HUDEP-2 (cell line): ENCODE measurements around the gene FKRP.
A peak's percentile ranks its signal among the peaks of the same experiment; 100 is the strongest.
"Not testable (repeated sequence)": the region's sequence is repeated elsewhere in the genome, so short reads cannot be mapped to it uniquely, and the experiment has no call there.

Source experiments
- DNase-seq, 76 experiments: peaks; one replicate each; lab custom pipeline; 2025; ENCODE audit not compliant: unreplicated experiment in 76 of 76; lab: John Stamatoyannopoulos, UW

FKRP gene

DNA sequence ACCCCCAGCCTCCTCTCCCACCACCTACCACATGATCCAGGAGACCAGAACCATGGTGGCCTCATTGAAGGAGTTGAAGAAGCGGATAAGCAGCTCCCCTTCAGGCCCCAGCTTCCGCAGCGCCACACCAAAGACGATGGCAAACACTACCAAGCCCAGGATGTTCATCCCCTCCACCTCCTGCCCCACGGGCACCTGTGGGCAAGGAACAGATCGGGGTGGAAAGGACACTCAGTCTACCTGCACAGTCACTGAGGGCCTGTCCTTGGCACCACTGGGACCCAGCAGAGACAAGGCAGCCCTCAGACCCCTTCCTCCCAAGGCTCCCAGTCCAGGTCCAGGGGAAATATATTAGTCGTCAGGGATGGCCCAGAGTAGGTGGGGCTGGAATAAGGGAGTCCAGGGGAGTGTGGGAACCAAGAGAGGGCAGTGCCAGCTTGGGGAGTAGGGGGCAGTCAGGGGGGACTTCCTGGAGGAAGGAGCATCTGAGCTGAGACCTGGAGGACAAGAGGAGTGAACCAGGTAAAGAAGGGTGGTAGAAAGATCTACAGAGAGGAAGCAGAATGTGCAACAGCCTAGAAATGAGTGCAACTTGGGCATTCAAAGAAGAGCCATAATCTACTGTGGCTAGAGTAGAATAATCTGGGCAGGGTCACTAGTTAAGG lies 36.6 kb downstream of the FKRP start:
- no peak for DNase-seq

DNA sequence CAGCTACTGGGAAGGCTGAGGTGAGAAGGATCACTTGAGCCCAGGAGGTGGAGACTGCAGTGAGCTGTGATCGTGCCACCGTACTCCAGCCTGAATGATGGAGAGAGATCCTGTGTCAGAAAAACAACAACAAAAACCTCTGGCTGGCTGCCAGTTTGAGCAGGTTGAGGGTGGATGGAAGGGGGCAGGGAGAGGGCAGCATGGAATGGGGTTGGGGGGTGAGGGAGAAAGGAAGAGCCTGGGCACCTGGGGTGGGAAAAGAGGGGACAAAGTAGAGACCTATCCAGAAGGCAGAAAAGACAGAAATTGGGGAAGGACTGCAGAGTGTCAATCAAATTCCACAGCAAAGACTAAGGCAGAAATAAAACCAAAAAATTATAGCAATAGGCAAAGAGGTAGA lies 37.8 kb downstream of the FKRP start:
- no peak for DNase-seq

DNA sequence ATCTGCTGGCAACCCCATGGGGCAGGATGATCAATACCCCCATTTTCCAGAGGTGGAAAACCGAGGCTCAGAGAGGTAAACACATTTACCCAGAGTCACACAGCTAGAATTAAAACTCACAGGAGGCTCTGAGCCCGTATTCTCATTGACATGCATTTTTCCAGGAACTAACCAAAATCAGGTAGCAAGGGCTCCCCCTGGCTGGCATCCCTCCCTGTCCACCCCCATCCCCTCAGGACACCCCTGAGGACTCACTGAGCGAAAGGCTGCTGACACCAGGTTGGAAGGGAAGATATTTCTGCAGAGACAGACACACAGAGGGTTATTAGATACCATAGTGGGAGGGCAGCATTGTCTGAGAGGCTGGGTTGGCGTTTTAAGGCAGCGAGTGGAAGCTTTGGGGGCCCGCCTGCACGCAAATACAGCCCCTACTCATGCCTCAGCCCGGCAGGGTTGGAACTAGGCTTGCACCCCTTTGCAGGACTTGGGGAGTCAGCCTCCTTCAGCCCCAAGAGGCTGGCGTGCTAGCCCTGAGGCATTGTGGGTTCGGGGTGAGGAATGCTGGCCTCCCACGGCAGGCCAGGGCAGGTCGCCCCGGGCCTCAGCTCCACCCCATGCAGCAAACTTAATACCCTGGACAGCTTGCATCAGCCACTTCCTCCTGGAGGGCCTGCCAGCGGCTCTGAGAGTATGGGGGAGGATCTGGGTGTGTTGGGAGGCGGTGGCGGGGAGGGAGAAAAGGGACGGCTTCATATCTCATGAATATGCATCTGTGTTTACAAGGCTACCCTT lies 38.6 kb downstream of the FKRP start:
- peak in 75 of 76 experiments; percentile 60 to 98 (median 93) for DNase-seq

DNA sequence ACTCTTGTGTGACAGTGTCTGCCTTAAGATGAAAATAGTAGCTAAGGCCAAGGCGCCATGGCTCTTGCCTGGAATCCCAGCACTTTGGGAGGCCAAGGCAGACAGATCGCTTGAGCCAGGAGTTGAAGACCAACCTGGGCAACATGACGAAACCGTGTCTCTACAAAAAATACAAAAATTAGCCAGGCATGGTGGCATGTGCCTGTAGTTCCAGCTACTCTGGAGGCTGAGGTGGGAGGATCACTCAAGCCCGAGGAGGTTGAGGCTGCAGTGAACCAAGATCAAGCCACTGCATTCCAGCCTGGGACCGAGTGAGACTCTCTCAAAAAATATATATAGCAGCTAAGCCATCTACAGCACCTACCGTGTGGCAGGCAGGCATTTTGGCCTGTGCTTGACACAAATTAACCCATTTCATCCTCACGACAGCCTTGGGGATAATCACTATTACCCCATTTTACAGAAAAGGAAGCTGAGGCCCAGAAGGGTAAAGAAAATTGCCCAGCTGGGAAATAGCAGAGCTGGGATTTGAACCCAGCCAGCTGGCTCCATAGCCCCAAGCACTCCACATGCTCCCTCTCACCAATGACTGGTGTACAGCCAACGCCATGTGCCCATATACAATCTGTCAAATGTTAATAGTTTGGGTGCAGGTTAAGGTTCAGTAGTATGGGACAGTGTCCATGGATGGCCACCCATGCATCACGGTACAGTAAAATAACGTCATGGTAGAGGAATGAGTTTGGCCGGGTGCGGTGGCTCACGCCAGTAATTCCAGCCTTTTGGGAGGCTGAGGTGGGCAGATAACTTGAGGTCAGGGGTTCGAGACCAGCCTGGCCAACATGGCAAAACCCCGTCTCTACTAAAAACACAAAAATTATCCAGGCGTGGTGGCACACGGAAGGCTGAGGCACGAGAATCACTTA lies 39.5 kb downstream of the FKRP start:
- DNase-seq, result peak in 2 of 76 experiments; percentile 18 to 22

DNA sequence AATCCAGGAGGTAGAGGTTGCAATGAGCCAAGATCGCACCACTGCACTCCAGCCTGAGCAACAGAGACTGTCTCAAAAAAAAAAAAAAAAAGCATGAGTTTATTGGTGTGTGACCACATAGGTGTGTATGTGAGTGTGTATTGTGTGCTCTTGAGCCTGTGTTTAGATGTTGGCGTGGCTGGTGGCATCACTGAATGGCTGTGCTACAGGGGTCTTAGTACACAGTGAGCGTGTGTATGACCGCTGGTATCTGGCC lies 40.1 kb downstream of the FKRP start:
- DNase-seq, result no peak

DNA sequence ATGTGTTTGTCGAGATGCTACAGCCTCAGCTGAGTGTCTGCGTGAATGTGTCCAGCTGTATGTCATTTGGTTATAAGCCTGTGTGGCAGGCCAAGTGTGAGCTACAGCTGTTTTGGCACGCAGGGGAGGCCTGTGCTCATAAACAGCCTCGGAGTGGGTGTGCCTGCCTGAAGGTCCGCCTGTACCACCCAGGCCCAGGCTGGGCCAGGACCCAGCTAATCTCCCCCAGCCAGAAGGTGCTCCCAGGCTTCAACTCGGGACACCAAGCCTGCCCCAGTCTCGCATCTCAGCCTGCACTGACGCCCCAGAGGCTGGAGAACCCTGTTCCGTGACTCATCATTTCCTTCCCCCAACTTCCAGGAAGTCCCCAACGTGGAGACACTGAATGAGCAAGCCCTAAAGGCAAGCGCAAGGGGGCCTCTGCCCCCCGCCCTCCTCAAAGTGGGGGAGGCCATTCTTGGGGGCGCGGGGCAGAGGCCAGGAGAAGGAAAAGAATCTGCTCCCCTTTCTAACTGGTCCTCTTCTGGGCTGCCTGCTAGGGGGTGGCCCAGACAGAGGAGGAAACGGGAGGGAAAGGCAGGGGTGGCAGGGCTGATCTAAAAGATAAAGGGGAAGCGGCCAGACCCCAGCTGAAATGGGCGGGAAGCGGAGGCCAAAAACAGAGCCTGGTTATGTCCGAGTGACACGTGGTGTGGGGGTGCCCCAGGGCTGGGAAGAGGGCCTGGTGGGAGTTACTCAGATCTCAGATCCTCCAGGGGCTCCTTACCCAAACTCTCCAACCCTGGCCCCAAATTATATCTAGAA lies 40.6 kb downstream of the FKRP start:
- DNase-seq, result peak in 75 of 76 experiments; percentile 96 to 100 (median 99)

DNA sequence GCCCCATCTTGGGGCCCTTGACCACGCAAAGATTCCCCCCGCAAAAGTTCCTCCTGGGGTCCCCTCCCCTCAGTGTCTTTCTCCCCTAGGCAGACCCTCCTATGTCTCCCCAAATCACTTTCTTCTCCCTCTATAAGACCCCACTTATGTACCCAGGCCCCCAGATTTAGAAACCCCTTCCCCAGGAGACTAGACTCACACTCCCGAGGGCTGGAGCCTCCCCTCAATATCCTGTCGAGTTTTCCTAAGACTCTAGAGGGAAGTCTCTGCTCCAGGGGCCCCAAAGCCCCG lies 41.1 kb downstream of the FKRP start:
- DNase-seq, result peak in 1 of 76 experiments; percentile 28

DNA sequence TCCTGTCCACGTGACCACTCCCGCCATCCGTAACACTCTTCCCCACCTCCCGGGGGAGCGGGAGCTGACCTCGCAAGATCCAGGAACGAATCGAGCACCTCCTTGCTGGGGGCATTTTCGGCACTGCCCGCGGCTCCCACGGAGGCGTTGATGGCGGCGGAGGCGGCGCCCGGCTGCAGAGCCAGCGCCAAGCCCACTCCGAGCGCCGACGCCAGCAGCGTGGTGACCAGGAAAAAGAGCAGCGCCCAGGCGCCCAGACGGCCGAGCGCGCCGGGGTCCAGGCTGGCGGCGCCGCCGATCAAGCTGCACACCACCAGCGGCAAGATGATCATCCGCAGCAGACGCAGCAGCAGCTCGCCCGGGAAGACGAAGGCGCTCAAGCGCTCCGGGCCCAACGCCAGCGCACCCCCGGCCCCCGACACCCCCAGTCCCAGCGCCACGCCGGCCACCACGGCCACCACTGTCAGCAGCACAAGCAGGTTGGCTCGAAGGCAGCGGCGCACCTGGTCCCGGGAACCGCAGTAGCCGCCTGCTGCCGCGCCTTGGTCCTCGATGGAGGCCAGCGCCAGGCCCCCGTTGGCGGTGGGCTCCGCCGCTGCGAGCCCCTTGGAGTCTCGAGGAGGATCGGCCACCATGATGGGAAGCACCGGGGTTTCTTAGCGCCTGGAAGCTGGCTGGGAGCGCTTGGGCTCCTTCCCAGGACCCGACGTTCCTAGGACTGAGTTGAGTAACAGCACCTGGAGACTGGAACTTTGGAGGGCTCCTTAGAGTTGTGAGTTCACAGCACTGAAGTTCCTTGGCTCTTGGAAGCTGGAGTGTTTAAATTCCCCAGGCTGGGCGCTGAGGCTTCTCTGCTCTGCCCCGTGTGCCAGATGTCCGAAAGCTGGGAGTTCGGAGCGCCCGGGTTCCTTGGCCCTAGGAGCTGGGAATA lies 41.7 kb downstream of the FKRP start:
- peak in 43 of 76 experiments; percentile 14 to 82 (median 42) for DNase-seq

DNA sequence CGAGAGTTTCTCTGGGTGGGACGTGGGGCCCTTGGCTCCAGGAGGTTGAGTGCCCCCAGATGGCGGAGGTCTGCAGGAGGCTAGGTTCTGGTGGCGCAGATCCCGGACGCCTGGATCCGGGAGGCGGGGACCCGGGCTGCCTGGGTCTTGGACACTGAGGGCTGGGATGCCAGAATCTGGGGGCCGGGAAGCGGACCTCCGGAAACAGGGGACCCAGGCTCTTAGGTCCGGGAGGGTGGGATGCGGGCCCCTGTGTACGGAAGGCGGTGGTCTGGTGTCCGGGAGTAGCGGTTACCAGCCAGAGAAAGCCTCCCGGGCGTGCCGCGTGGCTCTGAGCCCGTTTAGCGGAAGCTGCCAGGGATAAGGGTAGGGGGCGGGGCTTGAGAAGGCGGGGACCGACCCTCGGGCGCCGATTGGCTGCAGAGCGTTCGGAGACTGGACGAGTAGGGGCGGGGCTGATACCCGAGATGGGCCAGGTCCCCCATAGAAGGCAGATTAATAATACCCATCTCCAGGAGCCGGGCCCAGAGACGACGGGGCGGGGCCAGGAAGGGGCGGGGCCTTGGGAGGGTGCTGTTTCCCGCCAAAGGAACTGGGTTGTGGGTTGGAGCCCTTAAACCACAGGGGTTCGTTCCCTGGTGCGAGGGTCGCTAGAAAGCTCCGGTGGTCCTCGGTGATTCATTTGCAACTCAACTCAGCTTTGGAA lies 42.6 kb downstream of the FKRP start, which contains the start of gene SLC1A5:
TSS of gene SLC1A5 (minus strand) at position 333 of the 706 bp plus-strand sequence. CDS start 629 bp downstream, outside the sequence.
- DNase-seq, result peak; percentile 90 to 100 (median 100)

DNA sequence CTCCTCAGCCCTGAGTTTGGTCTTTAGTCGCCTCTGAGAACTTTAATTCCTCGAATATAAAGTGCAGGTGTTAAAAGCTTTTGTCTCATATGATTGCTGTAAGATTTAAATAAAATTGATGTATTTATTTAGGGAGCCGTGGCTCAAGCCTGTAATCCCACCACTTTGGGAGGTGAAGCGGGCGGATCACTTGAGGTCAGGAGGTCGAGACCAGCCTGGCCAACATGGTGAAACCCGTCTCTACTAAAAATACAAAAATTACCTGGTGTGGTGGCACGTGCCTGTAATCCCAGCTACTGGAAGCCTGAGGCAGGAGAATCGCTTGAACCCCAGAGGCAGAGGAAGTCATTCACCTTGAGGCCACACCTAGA lies 43.1 kb downstream of the FKRP start:
- DNase-seq, result no peak

DNA sequence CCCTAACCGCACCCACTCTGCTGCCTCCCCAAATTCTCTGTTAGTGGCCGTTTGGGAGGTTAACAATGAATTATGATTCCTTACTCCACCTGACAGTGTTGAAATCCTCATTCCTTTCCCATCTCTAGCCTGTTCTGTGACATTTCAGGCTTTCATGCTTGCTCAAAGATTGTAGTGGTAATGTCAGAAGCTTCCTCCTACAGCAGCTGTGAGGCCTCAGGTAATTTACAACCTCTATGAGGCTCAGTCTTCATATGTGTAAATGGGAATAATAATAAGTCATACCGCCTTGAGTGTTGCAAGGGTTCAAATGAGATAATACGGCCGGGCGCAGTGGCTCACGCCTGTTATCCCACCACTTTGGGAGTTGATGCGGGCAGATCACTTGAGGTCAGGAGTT lies 43.5 kb downstream of the FKRP start:
- no peak for DNase-seq

DNA sequence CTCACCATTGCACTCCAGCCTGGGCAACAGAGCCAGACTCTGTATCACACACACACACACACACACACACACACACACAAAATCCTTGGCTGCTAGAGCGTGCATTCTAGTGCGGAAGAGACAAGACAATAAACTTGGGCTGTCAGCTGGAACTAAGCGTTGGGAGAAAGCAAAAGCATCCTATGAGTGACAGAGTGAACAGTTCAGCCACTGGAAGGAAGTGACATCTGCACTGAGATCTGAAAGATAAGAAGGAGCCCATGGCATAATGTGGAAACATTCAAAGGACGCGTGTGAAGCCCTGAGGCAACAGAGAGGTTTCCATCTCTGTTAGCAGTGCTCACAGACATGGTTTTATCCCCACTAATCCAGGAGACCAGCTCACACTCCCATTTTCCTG lies 46.1 kb downstream of the FKRP start:
- no peak for DNase-seq

DNA sequence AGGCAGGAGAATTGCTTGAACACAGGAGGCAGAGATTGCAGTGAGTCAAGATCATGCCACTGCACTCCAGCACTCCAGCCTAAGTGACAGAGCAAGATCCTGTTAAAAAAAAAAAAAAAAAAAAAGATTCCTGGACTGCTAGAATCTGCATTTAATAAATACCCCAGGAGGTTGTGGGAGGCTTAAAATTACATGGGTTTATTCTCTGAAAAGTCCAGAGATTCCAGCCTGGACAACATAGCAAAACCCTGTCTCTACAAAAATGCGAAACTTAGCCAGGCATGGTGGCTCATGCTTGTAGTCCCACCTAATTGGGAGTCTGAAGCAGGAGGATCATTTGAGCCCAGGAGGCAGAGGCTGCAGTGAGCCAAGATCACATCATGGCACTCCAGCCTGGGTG lies 52.0 kb downstream of the FKRP start:
- DNase-seq, result no peak

DNA sequence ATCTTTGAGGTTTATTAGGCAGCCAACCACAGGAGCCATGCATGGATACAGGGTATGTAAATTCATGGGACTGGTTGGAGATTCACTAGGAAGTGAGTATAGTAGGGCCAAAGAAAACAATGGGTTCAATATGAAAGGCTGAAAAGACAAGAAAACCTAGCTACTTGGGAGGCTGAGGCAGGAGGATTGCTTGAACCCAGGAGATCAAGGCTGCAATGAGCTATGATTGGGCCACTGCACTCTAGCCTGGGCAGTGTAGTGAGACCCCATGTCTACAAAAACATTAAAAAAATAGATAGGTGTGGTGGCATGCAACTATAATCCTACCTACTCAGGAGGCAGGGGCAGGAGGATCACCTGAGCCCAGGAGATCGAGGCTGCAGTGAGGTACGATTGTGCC lies 52.9 kb downstream of the FKRP start:
- DNase-seq, result no peak

DNA sequence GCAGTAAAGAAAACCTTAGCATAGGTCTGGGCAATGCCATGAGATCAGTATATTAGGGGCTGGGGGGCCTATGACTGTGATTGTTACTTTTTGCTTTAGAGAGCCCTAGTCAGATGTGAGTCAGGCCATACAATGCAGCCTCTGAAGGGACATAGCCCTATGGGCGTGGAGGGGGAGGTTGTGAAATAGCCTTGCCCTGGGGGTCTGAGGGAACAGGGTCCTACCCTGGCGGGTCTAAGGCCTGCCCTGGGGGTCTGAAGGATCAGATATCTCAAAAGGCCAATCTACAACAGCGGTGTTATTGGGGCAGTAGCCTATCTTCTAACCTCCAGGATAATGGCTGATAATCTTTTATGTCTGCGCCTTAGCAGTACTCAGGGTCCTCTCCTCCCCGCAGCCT lies 56.3 kb downstream of the FKRP start:
- no peak for DNase-seq

DNA sequence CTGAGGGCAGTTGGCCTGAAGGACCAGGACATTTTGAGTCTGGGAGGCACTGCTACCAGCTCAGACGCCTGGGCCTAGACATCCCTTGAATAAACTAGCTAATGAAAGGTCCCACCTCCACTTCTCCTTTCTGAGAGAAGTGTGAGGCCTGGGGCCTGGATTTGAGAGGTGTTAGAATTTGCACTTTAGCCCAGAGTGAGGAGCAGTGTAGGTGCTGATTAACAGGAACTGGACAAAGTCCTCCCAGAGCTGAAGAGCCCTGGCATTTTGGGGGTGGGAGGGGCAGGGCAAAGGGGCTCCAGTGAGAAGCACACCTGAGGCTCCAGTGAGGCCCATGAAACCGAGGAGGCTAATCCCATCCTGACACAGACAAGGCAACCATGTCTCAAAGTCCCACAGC lies 57.7 kb downstream of the FKRP start:
- DNase-seq, result no peak

DNA sequence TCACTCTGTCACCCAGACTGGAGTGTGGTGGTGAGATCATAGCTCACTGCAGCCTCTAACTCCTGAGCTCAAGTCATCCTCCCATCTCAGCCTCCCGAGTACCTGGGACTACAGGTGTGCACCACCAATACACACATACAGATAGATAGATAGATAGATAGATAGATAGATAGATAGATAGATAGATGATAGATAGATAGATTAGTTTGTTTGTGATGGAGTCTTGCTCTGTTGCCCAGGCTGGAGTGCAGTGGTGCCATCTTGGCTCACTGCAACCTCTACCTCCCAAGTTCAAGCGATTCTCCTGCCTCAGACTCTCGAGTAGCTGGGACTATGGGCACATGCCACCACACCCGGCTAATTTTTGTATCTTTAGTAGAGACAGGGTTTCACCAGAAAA lies 58.6 kb downstream of the FKRP start:
- DNase-seq, result not testable (repeated sequence)

DNA sequence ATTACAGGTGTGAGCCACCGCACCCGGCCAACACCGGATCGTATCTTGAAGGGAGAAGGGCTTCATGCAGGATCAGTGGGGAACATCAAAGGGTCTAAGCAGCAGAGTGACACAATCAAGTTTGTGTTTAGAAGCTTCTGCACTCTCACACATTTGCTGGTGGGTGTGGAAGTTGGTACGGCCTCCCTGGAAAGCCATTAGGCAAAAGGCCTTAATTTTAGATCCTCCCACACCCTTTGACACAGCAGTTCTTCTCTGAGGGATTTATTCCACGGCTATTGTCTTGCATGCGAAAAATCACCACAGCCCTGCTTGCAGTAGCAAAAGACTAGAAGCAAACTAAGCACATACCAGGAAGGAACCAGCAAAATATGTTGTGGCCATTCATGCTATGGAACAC lies 60.8 kb downstream of the FKRP start:
- DNase-seq, result no peak
